ENCODE measurements around the gene MDK. TPM values are rescaled to one million over a fixed set of nuclear protein-coding genes. Genes with fewer than 3 reads are reported as not detected.
A peak's percentile ranks its signal among the peaks of the same experiment; 100 is the strongest.

MDK gene
- total and polyA plus RNA-seq, 2 of the 13 experiments (the other 11 are each of a cell fraction or from before 2014, with no cell fraction given): 312 to 407 TPM

GRCh38 chr11:46390331-46391171 is 9.1 kb downstream of the MDK start:
- intact Hi-C loops (cut with micrococcal nuclease; ENCODE audit: unreplicated experiment): no loop called here
- FAIRE-seq (no peak), DNase-seq (ENCODE audit: low spot score) (no peak), ATAC-seq (peak; percentile 0)
- ChIA-PET CTCF (ENCODE audit: low intra/inter-chr PET ratio, low total read pairs) (interaction anchor here (2.4 kb wide), 1 partner anchor 139 kb away, joined by 9 read pairs; no protein-coding TSS in a partner anchor), POLR2A (interaction anchor here (1.0 kb wide), 1 partner anchor 204 kb away, joined by 3 read pairs; the partner anchor contains the start of gene AMBRA1)
- H3K27me3 ChIP-seq (ENCODE audit: control insufficient read depth in 1 of 2, insufficient read depth in 2 of 2, low read length in 2 of 2): peaks cover 13 to 36% of the 10 kb centered on the region in 2 experiments
- H2AFZ ChIP-seq (ENCODE audit: low read length): no peak overlapping the region
- WGBS (ENCODE audit: low lambda C conversion rate): 9% methylated on average over 35 of the region's 49 CpGs
- no peaks in the 10 kb centered on the region for H3K79me2 ChIP-seq (ENCODE audit: insufficient read depth, low read length)
- peaks cover 57% of the 10 kb centered on the region for H3K4me1 ChIP-seq (ENCODE audit: insufficient read depth, low read length)
- H3K9me3 ChIP-seq (ENCODE audit: low read length): no peaks in the 10 kb centered on the region
- H3K9ac ChIP-seq (ENCODE audit: insufficient read depth, low read depth, low read length): no peak overlapping the region
- in situ Hi-C loops (cut with HindIII; ENCODE audit: extremely low pct_ligation_motif_present, low pct_unique_long_range_greater_than_20kb): no loop called here
- no peaks in the 10 kb centered on the region for H3K36me3 ChIP-seq (replicated peaks in 1 of 2; ENCODE audit: control insufficient read depth in 1 of 2, insufficient read depth in 2 of 2, low read length in 2 of 2)
- peaks cover 15% of the 10 kb centered on the region for H4K20me1 ChIP-seq (ENCODE audit: insufficient read depth, low read length)
- H3K4me3 ChIP-seq (replicated peaks in 1 of 3; ENCODE audit: insufficient read depth in 1 of 3, low read depth in 2 of 3, low read length in 3 of 3): peak overlapping the region in 2 of 3 experiments; percentile 58 to 82; a peak in 5 of 6 replicates
- H3K27ac ChIP-seq (ENCODE audit: extremely low read length, insufficient read depth, low read length): no peak overlapping the region
- BruUV-seq (replicated peaks): no TSS peak
- TF ChIP-seq ZNF224 (CRISPR knock-in tag; IDR thresholded peaks at IDR 0.05) (no peak), SAFB2 (CRISPR knock-in tag; IDR thresholded peaks at IDR 0.05; ENCODE audit: borderline replicate concordance, low read depth) (no peak), FOSL1 (CRISPR knock-in tag; IDR thresholded peaks at IDR 0.05; ENCODE audit: borderline replicate concordance) (no peak), NFYC (CRISPR knock-in tag; IDR thresholded peaks at IDR 0.05) (no peak), ZNF850 (CRISPR knock-in tag; conservative IDR thresholded peaks at IDR 0.05) (0 out of 2 replicates have a peak, but pooled peaks have one; percentile 9), NFKB2 (CRISPR knock-in tag; IDR thresholded peaks at IDR 0.05; ENCODE audit: borderline replicate concordance) (0 out of 2 replicates have a peak, but pooled peaks have one; percentile 44), PLSCR1 (CRISPR knock-in tag; IDR thresholded peaks at IDR 0.05; ENCODE audit: borderline replicate concordance) (no peak), SSRP1 (CRISPR knock-in tag; IDR thresholded peaks at IDR 0.05) (no peak)
- peak overlapping the region; percentile 97 for H3K4me2 ChIP-seq (ENCODE audit: low read depth, low read length)

All from HepG2 (cell line).